Immature natural killer cell (primary cell): ENCODE data around the gene NFE2L3. TPM values are rescaled to one million over a fixed set of nuclear protein-coding genes. Genes with fewer than 3 reads are reported as not detected.
A peak's percentile ranks its signal among the peaks of the same experiment; 100 is the strongest.

Source experiments
- DNase-seq, 3 donors: peaks; one replicate each; pipeline ENCODE4 v3.0.0; 2022; ENCODE audit warnings: mixed read lengths in 1 of 3
- H3K27ac Mint-ChIP-seq, 6 donors: one replicate each; pipeline ENCODE4 v1.8.0; 2020; ENCODE audit warnings: mixed read lengths in 6 of 6, mild to moderate bottlenecking in 5 of 6, inconsistent platforms in 4 of 6, moderate library complexity in 3 of 6
- H3K27me3 Mint-ChIP-seq, 3 donors: one replicate each; pipeline ENCODE4 v1.8.0; 2020 to 2021; ENCODE audit warnings: low read depth in 3 of 3, mild to moderate bottlenecking in 3 of 3, mixed read lengths in 3 of 3, moderate library complexity in 3 of 3, inconsistent platforms in 1 of 3
- H3K36me3 Mint-ChIP-seq, 3 donors: one replicate each; pipeline ENCODE4 v1.8.0; 2020; ENCODE audit warnings: mixed read lengths in 3 of 3, inconsistent platforms in 2 of 3, mild to moderate bottlenecking in 2 of 3
- H3K4me1 Mint-ChIP-seq, 2 donors: one replicate each; pipeline ENCODE4 v1.8.0; 2020; ENCODE audit warnings: inconsistent platforms in 2 of 2, mild to moderate bottlenecking in 2 of 2, mixed read lengths in 2 of 2, moderate library complexity in 1 of 2
- H3K4me3 Mint-ChIP-seq, 5 donors: one replicate each; pipeline ENCODE4 v1.8.0; 2020; ENCODE audit warnings: mild to moderate bottlenecking in 5 of 5, mixed read lengths in 5 of 5, inconsistent platforms in 3 of 5, moderate library complexity in 3 of 5
- H3K9me3 Mint-ChIP-seq, 6 donors: one replicate each; pipeline ENCODE4 v1.8.0; 2020; ENCODE audit warnings: mild to moderate bottlenecking in 6 of 6, mixed read lengths in 6 of 6, inconsistent platforms in 4 of 6, moderate library complexity in 3 of 6
- polyA plus RNA-seq, 3 donors: library from polyadenylated mRNA; unstranded; fragments of 300-500 nt; fragmentation: Illumina TruSeq; gene quantifications; one replicate each; pipeline ENCODE4 v1.2.3, GENCODE V29; 2021

NFE2L3 gene
- polyA plus RNA-seq, 3 donors from 2014 or later = 3.5 to 5.5 (median 4.5) TPM

- no peaks in the 10 kb centered on the region for H3K9me3 Mint-ChIP-seq
- peaks cover 0 to 3% (median 0%) of the 10 kb centered on the region in 3 donors for H3K27me3 Mint-ChIP-seq
- no peak for DNase-seq
- no peak overlapping the region for H3K4me3 Mint-ChIP-seq
- peaks cover 12 to 27% (median 17%) of the 10 kb centered on the region in 3 donors for H3K36me3 Mint-ChIP-seq
- H3K4me1 Mint-ChIP-seq = peaks cover 4 to 27% of the 10 kb centered on the region in 2 donors
- peak overlapping the region in 1 of 6 donors; percentile 15 for H3K27ac Mint-ChIP-seq
Observed at GRCh38 chr7:26213807-26214515, 62.0 kb downstream of the NFE2L3 start.

GRCh38 chr7:26216049-26216448 is 64.1 kb downstream of the NFE2L3 start:
- H3K4me3 Mint-ChIP-seq = no peak overlapping the region
- H3K4me1 Mint-ChIP-seq = peaks cover 0 to 12% of the 10 kb centered on the region in 2 donors
- H3K36me3 Mint-ChIP-seq = peaks cover 12 to 13% (median 13%) of the 10 kb centered on the region in 3 donors
- H3K27me3 Mint-ChIP-seq = peaks cover 0 to 3% (median 0%) of the 10 kb centered on the region in 3 donors
- DNase-seq = no peak
- no peak overlapping the region for H3K27ac Mint-ChIP-seq
- no peaks in the 10 kb centered on the region for H3K9me3 Mint-ChIP-seq

- H3K27me3 Mint-ChIP-seq = peaks cover 0 to 8% (median 0%) of the 10 kb centered on the region in 3 donors
- no peaks in the 10 kb centered on the region for H3K36me3 Mint-ChIP-seq
- H3K27ac Mint-ChIP-seq = no peak overlapping the region
- no peaks in the 10 kb centered on the region for H3K4me1 Mint-ChIP-seq
- no peaks in the 10 kb centered on the region for H3K9me3 Mint-ChIP-seq
- no peak overlapping the region for H3K4me3 Mint-ChIP-seq
- no peak for DNase-seq
Observed at GRCh38 chr7:26224359-26224758, 72.4 kb downstream of the NFE2L3 start.

GRCh38 chr7:26227987-26228386 is 76.0 kb downstream of the NFE2L3 start:
- no peaks in the 10 kb centered on the region for H3K9me3 Mint-ChIP-seq
- H3K27me3 Mint-ChIP-seq = peaks cover 0 to 4% (median 1%) of the 10 kb centered on the region in 3 donors
- H3K27ac Mint-ChIP-seq = no peak overlapping the region
- no peak overlapping the region for H3K4me3 Mint-ChIP-seq
- no peak for DNase-seq
- H3K36me3 Mint-ChIP-seq = no peaks in the 10 kb centered on the region
- no peaks in the 10 kb centered on the region for H3K4me1 Mint-ChIP-seq

GRCh38 chr7:26233902-26234511 is 82.0 kb downstream of the NFE2L3 start:
- Mint-ChIP-seq H3K27me3 (peaks cover 0 to 3% (median 1%) of the 10 kb centered on the region in 3 donors), H3K4me3 (no peak overlapping the region), H3K4me1 (no peaks in the 10 kb centered on the region), H3K27ac (no peak overlapping the region), H3K36me3 (no peaks in the 10 kb centered on the region), H3K9me3 (no peaks in the 10 kb centered on the region)
- DNase-seq = no peak

Other genes starting within 250 kb of the NFE2L3 start
- gene HNRNPA2B1, start 48.5 kb downstream of the NFE2L3 start, polyA plus RNA-seq = 100 to 1,000 TPM; 442 to 823 (median 643) TPM
- 100 to 1,000 TPM in 2 of 3 donors, 10 to 100 TPM in 1; 86.1 to 121 (median 103) TPM for gene CBX3, start 49.5 kb downstream of the NFE2L3 start, polyA plus RNA-seq
- gene SNX10, start 139.7 kb downstream of the NFE2L3 start, polyA plus RNA-seq = 10 to 100 TPM; 50.1 to 54.3 (median 51.8) TPM